B cell (primary cell): ENCODE results near the gene RAD23A. TPM values are rescaled to one million over a fixed set of nuclear protein-coding genes. Genes with fewer than 3 reads are reported as not detected.

Source experiments
- ATAC-seq: fragments of 200-7000 bp; cut with Tn5 transposase; one replicate; pipeline ENCODE4 v1.10.0; 2021; ENCODE audit warnings: low read depth, mild to moderate bottlenecking, moderate number of reproducible peaks, moderate library complexity
- CTCF ChIA-PET: fragments of 350-600 bp; sonication (Branson Sonifier 250); formaldehyde crosslinking; loops from one replicate; lab custom pipeline; 2021; ENCODE audit warnings: antibody characterized with exemption, inconsistent platforms; lab: Charles Lee
- POLR2A ChIA-PET: fragments of 350-600 bp; sonication (Branson Sonifier 250); formaldehyde crosslinking; loops from one replicate; lab custom pipeline; 2021; ENCODE audit warnings: antibody characterized with exemption; lab: Charles Lee
- DNase-seq: peaks from one replicate; pipeline ENCODE4 v3.0.0; 2013
- H2AFZ ChIP-seq: 2 replicates; pipeline ENCODE4 v1.6.1; 2012; ENCODE audit warnings: mild to moderate bottlenecking, low read depth, low read length; ENCODE audit not compliant: insufficient read depth, poor library complexity, severe bottlenecking
- H3K27ac ChIP-seq, 2 donors: 1 replicate in 1 of 2; 2 replicates in 1 of 2; pipeline ENCODE4 v1.5.1; 2012 to 2013; ENCODE audit warnings: low read length in 2 of 2, mild to moderate bottlenecking in 2 of 2, moderate library complexity in 1 of 2
- H3K27me3 ChIP-seq, 4 experiments: fragments of 200-600 bp in 1 of 4; sonication (generic) in 1 of 4; replicated peaks in 1 of 4; 1 replicate in 2 of 4; 2 replicates in 2 of 4; pipeline versions ENCODE4 v1.6.1 to v1.7.0; 2013 to 2016; ENCODE audit warnings: low read length in 3 of 4, mild to moderate bottlenecking in 2 of 4, mixed read lengths in 1 of 4, moderate library complexity in 1 of 4; ENCODE audit not compliant: insufficient read depth in 4 of 4, control insufficient read depth in 3 of 4; ENCODE audit errors: control extremely low read depth in 1 of 4
- H3K36me3 ChIP-seq, 2 experiments: replicated peaks in 1 of 2; 1 replicate in 1 of 2; 2 replicates in 1 of 2; pipeline versions ENCODE4 v1.6.1 to v1.7.1; 2013; ENCODE audit warnings: low read length in 1 of 2; ENCODE audit not compliant: insufficient read depth in 2 of 2, control insufficient read depth in 1 of 2; ENCODE audit errors: control extremely low read depth in 1 of 2, extremely low read depth in 1 of 2
- H3K4me1 ChIP-seq, 2 donors: fragments of 200-600 bp in 1 of 2; sonication (generic) in 1 of 2; 1 replicate in 1 of 2; 2 replicates in 1 of 2; pipeline versions ENCODE4 v1.5.1 to v1.6.1; 2013 to 2017; ENCODE audit warnings: low read length in 2 of 2; ENCODE audit not compliant: control insufficient read depth in 2 of 2, insufficient read depth in 2 of 2
- H3K4me2 ChIP-seq: replicated peaks from 2 replicates; pipeline ENCODE3; 2012; ENCODE audit warnings: mild to moderate bottlenecking, low read depth, low read length; ENCODE audit not compliant: poor library complexity, severe bottlenecking
- H3K4me3 ChIP-seq, 5 experiments: fragments of 200-600 bp in 1 of 5; sonication (generic) in 1 of 5; 1 replicate in 3 of 5; 2 replicates in 2 of 5; pipeline versions ENCODE4 v1.5.1 to v1.7.0; 2011 to 2016; ENCODE audit warnings: low read length in 4 of 5, mild to moderate bottlenecking in 4 of 5, low read depth in 2 of 5, control low read depth in 1 of 5, moderate library complexity in 1 of 5; ENCODE audit not compliant: insufficient read depth in 1 of 5; ENCODE audit errors: control extremely low read depth in 1 of 5, extremely low read depth in 1 of 5
- H3K79me2 ChIP-seq: fragments of 200-600 bp; sonication (generic); one replicate; pipeline ENCODE4 v1.6.0; 2016; ENCODE audit warnings: low read length; ENCODE audit not compliant: control insufficient read depth, insufficient read depth
- H3K9ac ChIP-seq: fragments of 200-600 bp; sonication (generic); 2 replicates; pipeline ENCODE4 v1.6.1; 2017; ENCODE audit warnings: mild to moderate bottlenecking, low read length, moderate library complexity
- H3K9me3 ChIP-seq, 3 donors: one replicate each; pipeline versions ENCODE4 v1.6.1 to v1.7.1; 2013; ENCODE audit warnings: low read length in 2 of 3; ENCODE audit not compliant: control insufficient read depth in 2 of 3, insufficient read depth in 1 of 3; ENCODE audit errors: control extremely low read depth in 1 of 3
- H4K20me1 ChIP-seq: 2 replicates; pipeline ENCODE4 v1.6.0; 2012; ENCODE audit warnings: mild to moderate bottlenecking, low read length; ENCODE audit not compliant: insufficient read depth, control insufficient read depth, poor library complexity, severe bottlenecking
- H3K27ac Mint-ChIP-seq: one replicate; pipeline ENCODE4 v1.8.0; 2021; ENCODE audit warnings: mixed read lengths
- H3K27me3 Mint-ChIP-seq: one replicate; pipeline ENCODE4 v1.8.0; 2021; ENCODE audit warnings: mixed read lengths
- H3K4me1 Mint-ChIP-seq: one replicate; pipeline ENCODE4 v1.8.0; 2021; ENCODE audit warnings: mixed read lengths
- H3K4me3 Mint-ChIP-seq: one replicate; pipeline ENCODE4 v1.8.0; 2021; ENCODE audit warnings: mixed read lengths
- H3K9me3 Mint-ChIP-seq: one replicate; pipeline ENCODE4 v1.8.0; 2022; ENCODE audit warnings: mixed read lengths; ENCODE audit not compliant: insufficient read depth
- CTCF ChIP-seq: fragments of 200-600 bp; IDR thresholded peaks from one replicate; pipeline ENCODE4 v1.8.0; 2022; ENCODE audit warnings: antibody characterized with exemption, mild to moderate bottlenecking
- EZH2 ChIP-seq: IDR thresholded peaks from 2 replicates; pipeline ENCODE4 v1.6.1; 2012; ENCODE audit warnings: borderline replicate concordance, low read depth, mild to moderate bottlenecking, moderate library complexity, low read length; ENCODE audit not compliant: insufficient read depth, poor library complexity, severe bottlenecking
- WGBS: methylation state at CpG from one replicate; pipeline ENCODE4 v1.1.5; 2013; ENCODE audit warnings: missing lambda C conversion rate; ENCODE audit not compliant: insufficient coverage; 5-methylcytosine and 5-hydroxymethylcytosine counted together
- intact Hi-C: fragments of 100-400 bp; cut with micrococcal nuclease; formaldehyde crosslinking; loops from one replicate; pipeline ENCODE4 v1.10.0; 2022
- polyA plus RNA-seq: library from polyadenylated mRNA; depleted of rRNA; stranded (reverse); fragments of >200 nt; gene quantifications from 2 replicates; pipeline ENCODE4 v1.2.3, GENCODE V29; 2012
- total RNA-seq, 2 donors: library from RNA; stranded (reverse); fragments of 120-200 nt in 1 of 2; gene quantifications; 1 replicate in 1 of 2; 2 replicates in 1 of 2; pipeline versions ENCODE4 v1.2.3 to v1.2.4, GENCODE V29; 2013 to 2022

Gene RAD23A
- total and polyA plus RNA-seq, 2 donors (not counting 1 experiment from before 2014, with no cell fraction given) = 100 to 106 TPM

GRCh38 chr19:12967907-12968306 lies 22.2 kb downstream of the RAD23A start:
- intact Hi-C loops = no loop called here
- Histone ChIP-seq H3K9ac (no peak overlapping the region), H3K79me2 (no peaks in the 10 kb centered on the region), H3K27ac (no peak overlapping the region), H3K4me3 (no peak overlapping the region), H3K4me2 (no peak overlapping the region), H3K36me3 (no peaks in the 10 kb centered on the region), H3K4me1 (peaks cover 4 to 10% of the 10 kb centered on the region in 2 donors), H3K27me3 (no peaks in the 10 kb centered on the region), H2AFZ (no peak overlapping the region), H3K9me3 (no peaks in the 10 kb centered on the region), H4K20me1 (no peaks in the 10 kb centered on the region)
- Mint-ChIP-seq H3K27me3 (no peaks in the 10 kb centered on the region), H3K4me3 (no peak overlapping the region), H3K4me1 (peaks cover 6% of the 10 kb centered on the region), H3K27ac (no peak overlapping the region), H3K9me3 (no peaks in the 10 kb centered on the region)
- DNase-seq = no peak
- POLR2A ChIA-PET = interaction anchor here (0.7 kb wide), 2 partner anchors 137 to 332 kb away, joined by 3 to 7 read pairs; no protein-coding TSS in a partner anchor
- WGBS = 96% methylated on average over 4 of the region's 5 CpGs
- CTCF ChIA-PET = interaction anchor here (0.7 to 3.5 kb wide), 6 partner anchors 9 to 1911 kb away, joined by 3 to 22 read pairs (median 4); no protein-coding TSS in a partner anchor
- no peak for ATAC-seq
- no peak for TF ChIP-seq EZH2
- no peak for TF ChIP-seq CTCF

GRCh38 chr19:12969292-12969988 lies 23.8 kb downstream of the RAD23A start, which contains the start of gene DAND5:
Gene DAND5 (plus strand): TSS chr19:12969576. CDS start chr19:12969661, 85 bp downstream.
- Mint-ChIP-seq H3K27ac (no peak within 1 kb of the TSS), H3K9me3 (no peaks in the 10 kb centered on the region), H3K4me1 (peaks cover 6% of the 10 kb centered on the region), H3K4me3 (no peak within 1 kb of the TSS), H3K27me3 (peaks cover 3% of the 10 kb centered on the region)
- TF ChIP-seq CTCF (no peak), EZH2 (no peak)
- DNase-seq = no peak
- intact Hi-C loops = no loop called here
- no peak within 1 kb of the TSS for H2AFZ ChIP-seq
- no peak within 1 kb of the TSS for H3K27ac ChIP-seq
- no peak within 1 kb of the TSS for H3K4me2 ChIP-seq
- no peak within 1 kb of the TSS for H3K9ac ChIP-seq
- H3K27me3 ChIP-seq = no peaks in the 10 kb centered on the region
- ChIA-PET CTCF (interaction anchor here (1.4 to 3.5 kb wide), 3 partner anchors 8 to 125 kb away, joined by 5 to 22 read pairs (median 7); no protein-coding TSS in a partner anchor), POLR2A (no interaction called here)
- 75% methylated on average over 14 of the region's 14 CpGs for WGBS
- peaks cover 4 to 10% of the 10 kb centered on the region in 2 donors for H3K4me1 ChIP-seq
- no peaks in the 10 kb centered on the region for H3K79me2 ChIP-seq
- no peak for ATAC-seq
- no peak within 1 kb of the TSS for H3K4me3 ChIP-seq
- H3K36me3 ChIP-seq = no peaks in the 10 kb centered on the region
- H4K20me1 ChIP-seq = no peaks in the 10 kb centered on the region
- H3K9me3 ChIP-seq = no peaks in the 10 kb centered on the region
